ENCODE data around the gene HBA1. TPM values are rescaled to one million over a fixed set of nuclear protein-coding genes. Genes with fewer than 3 reads are reported as not detected.

HBA1 gene
- total and polyA plus RNA-seq, 8 donors = 0.85 to 51.7 (median 3.4) TPM

DNA sequence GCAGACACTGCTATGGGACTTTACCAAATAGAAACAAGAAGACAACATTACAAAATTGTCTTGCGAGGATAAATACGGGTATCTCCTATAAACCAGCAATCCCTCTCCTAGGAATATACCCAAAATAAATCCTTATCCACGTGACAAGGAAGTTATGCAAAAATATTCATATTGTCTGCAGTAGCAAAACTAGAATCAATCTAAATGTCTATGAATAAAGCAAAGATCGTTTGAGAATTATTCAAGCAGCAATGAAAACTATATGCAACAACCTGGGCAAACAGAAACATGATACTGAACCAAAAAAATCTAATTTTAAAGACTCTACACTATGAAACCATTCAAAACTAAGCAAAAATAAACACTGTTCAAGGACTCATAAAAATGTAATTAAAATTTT is 43.5 kb downstream of the HBA1 start:
- H3K27ac ChIP-seq = no peak overlapping the region
- DNase-seq (no peak), FAIRE-seq (no peak), ATAC-seq (no peak)
- WGBS, 2 donors = 60 to 65% methylated on average over 4 of the region's 4 CpGs
- peaks cover 0 to 52% (median 6%) of the 10 kb centered on the region in 3 donors for H3K36me3 ChIP-seq
- TF ChIP-seq, protein P1, sequence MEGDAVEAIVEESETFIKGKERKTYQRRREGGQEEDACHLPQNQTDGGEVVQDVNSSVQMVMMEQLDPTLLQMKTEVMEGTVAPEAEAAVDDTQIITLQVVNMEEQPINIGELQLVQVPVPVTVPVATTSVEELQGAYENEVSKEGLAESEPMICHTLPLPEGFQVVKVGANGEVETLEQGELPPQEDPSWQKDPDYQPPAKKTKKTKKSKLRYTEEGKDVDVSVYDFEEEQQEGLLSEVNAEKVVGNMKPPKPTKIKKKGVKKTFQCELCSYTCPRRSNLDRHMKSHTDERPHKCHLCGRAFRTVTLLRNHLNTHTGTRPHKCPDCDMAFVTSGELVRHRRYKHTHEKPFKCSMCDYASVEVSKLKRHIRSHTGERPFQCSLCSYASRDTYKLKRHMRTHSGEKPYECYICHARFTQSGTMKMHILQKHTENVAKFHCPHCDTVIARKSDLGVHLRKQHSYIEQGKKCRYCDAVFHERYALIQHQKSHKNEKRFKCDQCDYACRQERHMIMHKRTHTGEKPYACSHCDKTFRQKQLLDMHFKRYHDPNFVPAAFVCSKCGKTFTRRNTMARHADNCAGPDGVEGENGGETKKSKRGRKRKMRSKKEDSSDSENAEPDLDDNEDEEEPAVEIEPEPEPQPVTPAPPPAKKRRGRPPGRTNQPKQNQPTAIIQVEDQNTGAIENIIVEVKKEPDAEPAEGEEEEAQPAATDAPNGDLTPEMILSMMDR (IDR thresholded peaks at IDR 0.05) = no peak
- H3K27me3 ChIP-seq = no peaks in the 10 kb centered on the region
- H3K4me1 ChIP-seq = no peaks in the 10 kb centered on the region
- no peak overlapping the region for H3K4me3 ChIP-seq
- no peaks in the 10 kb centered on the region for H3K9me3 ChIP-seq
- intact Hi-C loops (cut with DNase I) = no loop called here

Other genes with a start within 250 kb of the HBA1 start
- gene POLR3K, start 123.1 kb upstream of the HBA1 start, total RNA-seq = 1 to 10 TPM; 2.8 to 4.7 (median 4.1) TPM
- 1 to 10 TPM; 4.1 to 5.3 TPM for gene POLR3K, start 123.1 kb upstream of the HBA1 start, polyA plus RNA-seq
- gene SNRNP25, start 122.9 kb upstream of the HBA1 start, total RNA-seq = 1 to 10 TPM; 6.8 to 9.2 (median 7.8) TPM
- gene SNRNP25, start 122.9 kb upstream of the HBA1 start, polyA plus RNA-seq = 10 to 100 TPM; 17.1 to 17.3 TPM
- 10 to 100 TPM in 5 of 6 donors, 1 to 10 TPM in 1; 7.3 to 24.0 (median 11.2) TPM for gene RHBDF1, start 104.0 kb upstream of the HBA1 start, total RNA-seq
- 10 to 100 TPM; 54.1 to 56.3 TPM for gene RHBDF1, start 104.0 kb upstream of the HBA1 start, polyA plus RNA-seq
- gene MPG, start 98.5 kb upstream of the HBA1 start, total RNA-seq = 10 to 100 TPM; 19.2 to 28.3 (median 24.4) TPM
- gene MPG, start 98.5 kb upstream of the HBA1 start, polyA plus RNA-seq = 10 to 100 TPM; 48.4 to 62.5 TPM
- gene NPRL3, start 38.0 kb upstream of the HBA1 start, total RNA-seq = 10 to 100 TPM in 5 of 6 donors, 1 to 10 TPM in 1; 8.6 to 16.4 (median 13.3) TPM
- gene NPRL3, start 38.0 kb upstream of the HBA1 start, polyA plus RNA-seq = 10 to 100 TPM; 18.9 to 25.2 TPM
- gene HBZ, start 24.0 kb upstream of the HBA1 start, total RNA-seq = under 1 TPM in 1 of 6 donors, not detected in 5; 0.35 TPM
- not detected for gene HBZ, start 24.0 kb upstream of the HBA1 start, polyA plus RNA-seq
- gene HBM, start 10.7 kb upstream of the HBA1 start, total RNA-seq = not detected
- not detected for gene HBM, start 10.7 kb upstream of the HBA1 start, polyA plus RNA-seq
- gene HBA2, start 3.8 kb upstream of the HBA1 start, total RNA-seq = 10 to 100 TPM in 2 of 6 donors, 1 to 10 TPM in 4; 1.1 to 39.5 (median 3.7) TPM
- 1 to 10 TPM; 3.7 to 6.1 TPM for gene HBA2, start 3.8 kb upstream of the HBA1 start, polyA plus RNA-seq
- under 1 TPM in 1 of 6 donors, not detected in 5; 0.32 TPM for gene HBQ1, start 3.8 kb downstream of the HBA1 start, total RNA-seq
- not detected for gene HBQ1, start 3.8 kb downstream of the HBA1 start, polyA plus RNA-seq
- gene LUC7L, start 52.8 kb downstream of the HBA1 start, total RNA-seq = 10 to 100 TPM; 20.6 to 54.4 (median 31.8) TPM
- gene LUC7L, start 52.8 kb downstream of the HBA1 start, polyA plus RNA-seq = 100 to 1,000 TPM; 273 to 333 TPM
- 10 to 100 TPM; 34.2 to 51.2 (median 39.7) TPM for gene FAM234A, start 58.1 kb downstream of the HBA1 start, total RNA-seq
- gene FAM234A, start 58.1 kb downstream of the HBA1 start, polyA plus RNA-seq = 10 to 100 TPM; 39.1 to 49.7 TPM
- gene RGS11, start 99.3 kb downstream of the HBA1 start, total RNA-seq = 10 to 100 TPM in 1 of 6 donors, 1 to 10 TPM in 5; 4.5 to 14.0 (median 8.0) TPM
- gene RGS11, start 99.3 kb downstream of the HBA1 start, polyA plus RNA-seq = 10 to 100 TPM; 42.9 to 47.2 TPM
- 10 to 100 TPM in 5 of 6 donors, 1 to 10 TPM in 1; 5.6 to 62.8 (median 50.7) TPM for gene ARHGDIG, start 103.9 kb downstream of the HBA1 start, total RNA-seq
- 100 to 1,000 TPM in 1 of 2 donors, 10 to 100 TPM in 1; 35.6 to 165 TPM for gene ARHGDIG, start 103.9 kb downstream of the HBA1 start, polyA plus RNA-seq
- 1,000 to 10,000 TPM in 3 of 6 donors, 100 to 1,000 TPM in 2, 10 to 100 TPM in 1; 13.0 to 1,352 (median 889) TPM for gene PDIA2, start 106.5 kb downstream of the HBA1 start, total RNA-seq
- 1,000 to 10,000 TPM; 1,758 to 3,084 TPM for gene PDIA2, start 106.5 kb downstream of the HBA1 start, polyA plus RNA-seq
- 10 to 100 TPM in 3 of 6 donors, 1 to 10 TPM in 3; 8.0 to 13.6 (median 9.6) TPM for gene AXIN1, start 176.0 kb downstream of the HBA1 start, total RNA-seq
- gene AXIN1, start 176.0 kb downstream of the HBA1 start, polyA plus RNA-seq = 10 to 100 TPM; 12.3 to 12.8 TPM
- 10 to 100 TPM in 5 of 6 donors, 1 to 10 TPM in 1; 9.2 to 22.0 (median 18.6) TPM for gene MRPL28, start 193.9 kb downstream of the HBA1 start, total RNA-seq
- 10 to 100 TPM; 58.1 to 65.4 TPM for gene MRPL28, start 193.9 kb downstream of the HBA1 start, polyA plus RNA-seq
- gene PGAP6, start 205.3 kb downstream of the HBA1 start, total RNA-seq = 10 to 100 TPM; 53.1 to 75.5 (median 58.9) TPM
- gene PGAP6, start 205.3 kb downstream of the HBA1 start, polyA plus RNA-seq = 10 to 100 TPM; 62.1 to 88.5 TPM
- gene NME4, start 220.5 kb downstream of the HBA1 start, total RNA-seq = 10 to 100 TPM; 11.0 to 32.5 (median 20.8) TPM
- 10 to 100 TPM; 48.4 to 68.6 TPM for gene NME4, start 220.5 kb downstream of the HBA1 start, polyA plus RNA-seq
- gene DECR2, start 225.2 kb downstream of the HBA1 start, total RNA-seq = 10 to 100 TPM in 5 of 6 donors, 1 to 10 TPM in 1; 9.2 to 21.4 (median 15.6) TPM
- 10 to 100 TPM; 48.8 to 68.0 TPM for gene DECR2, start 225.2 kb downstream of the HBA1 start, polyA plus RNA-seq
- 10 to 100 TPM; 22.0 to 41.3 (median 29.7) TPM for gene RAB11FIP3, start 249.0 kb downstream of the HBA1 start, total RNA-seq
- 10 to 100 TPM; 42.4 to 67.4 TPM for gene RAB11FIP3, start 249.0 kb downstream of the HBA1 start, polyA plus RNA-seq